ENCODE results near the gene EXOSC7. TPM values are rescaled to one million over a fixed set of nuclear protein-coding genes. Genes with fewer than 3 reads are reported as not detected.
A peak's percentile ranks its signal among the peaks of the same experiment; 100 is the strongest.
"Not testable (repeated sequence)": the region's sequence is repeated elsewhere in the genome, so short reads cannot be mapped to it uniquely, and the experiment has no call there.

EXOSC7 gene
- 53.0 and 67.8 TPM in 2 replicates for total RNA-seq

DNA sequence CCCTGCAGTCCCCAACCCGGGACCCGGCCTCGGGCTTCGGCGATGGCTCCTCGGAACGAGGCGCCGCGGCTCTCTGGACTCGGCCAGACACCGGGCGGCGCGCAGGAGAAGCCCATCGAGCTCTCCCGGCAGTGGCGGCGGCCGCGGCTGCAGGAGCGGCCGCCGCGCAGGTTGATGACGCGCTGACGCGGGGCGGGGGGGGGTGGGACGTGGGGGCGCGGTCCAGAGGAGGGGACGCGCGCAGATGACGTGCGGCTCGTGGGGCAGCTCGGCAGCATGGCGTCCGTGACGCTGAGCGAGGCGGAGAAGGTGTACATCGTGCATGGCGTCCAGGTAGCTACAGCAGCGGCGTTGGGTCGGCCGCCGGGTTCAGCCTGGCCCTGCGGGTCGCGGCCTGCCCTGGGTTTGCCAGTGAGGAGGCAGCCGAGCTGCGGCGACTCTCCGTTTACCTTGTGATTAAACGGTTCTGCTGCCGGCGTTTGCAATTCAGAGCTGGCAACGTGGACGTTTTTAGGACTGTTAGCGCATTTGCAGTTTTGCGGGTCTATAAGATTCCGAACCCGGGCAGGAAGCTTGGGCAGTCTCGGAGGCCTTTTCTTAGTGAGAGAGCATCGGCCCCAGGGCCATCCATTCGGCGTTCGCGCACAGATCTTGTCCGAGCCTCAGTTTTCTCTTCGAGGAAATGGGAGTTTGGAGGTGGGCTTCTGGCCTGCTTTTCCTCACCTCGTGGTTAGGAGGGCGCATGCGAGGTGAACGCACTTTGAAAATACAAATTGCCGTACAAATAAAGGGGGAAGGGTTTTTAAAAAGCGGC is at the start of gene EXOSC7, which contains the start of gene ZDHHC3:
EXOSC7 (plus strand) TSS at position 243 of the 814 bp plus-strand sequence; CDS start at position 277, 34 bp downstream.
ZDHHC3 (minus strand) TSS at position 173 of the 814 bp plus-strand sequence. CDS start 16,738 bp downstream, outside the sequence.
- peak; percentile 63 for DNase-seq (ENCODE audit: low read depth, low spot score)

DNA sequence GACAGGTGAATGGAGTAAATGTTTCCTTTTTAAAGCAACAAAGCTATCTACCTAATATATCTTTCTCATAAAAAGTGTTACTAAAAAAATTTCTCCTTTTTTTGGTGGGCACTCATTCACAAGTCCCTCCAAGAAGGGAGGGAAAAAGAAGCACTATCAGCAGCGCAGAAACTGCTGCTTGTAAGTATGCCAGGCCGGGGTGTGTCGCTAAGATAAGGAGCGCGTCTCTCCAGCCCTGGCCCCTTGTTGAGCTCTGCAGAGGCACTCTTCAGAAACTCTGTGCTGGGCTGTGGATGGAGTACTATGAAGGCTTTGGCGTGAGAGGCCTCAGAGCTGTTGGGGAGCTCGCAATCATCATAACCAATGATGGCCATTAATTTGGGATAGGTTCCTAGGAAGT is 49.1 kb upstream of the EXOSC7 start:
- no peak for DNase-seq (ENCODE audit: low read depth, low spot score)

DNA sequence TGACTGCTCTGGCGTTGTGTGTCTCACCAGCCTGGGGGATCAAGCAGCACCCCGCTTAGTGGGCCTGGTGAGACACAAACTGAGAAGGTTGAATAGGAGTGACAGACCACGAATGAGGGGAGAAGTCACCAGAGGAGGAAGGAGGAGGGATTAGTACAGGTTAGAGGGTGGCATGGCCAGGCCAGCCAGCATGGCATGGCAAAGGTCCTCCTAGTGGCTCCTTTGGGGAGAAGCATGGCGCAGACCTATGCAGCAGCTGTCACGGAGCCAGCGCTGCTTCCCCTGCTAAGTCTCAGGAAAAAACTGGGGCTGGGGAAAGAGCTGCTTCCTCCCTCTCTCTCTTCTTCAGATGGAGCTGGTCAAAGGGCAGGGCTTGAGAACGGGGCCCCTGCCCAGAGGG is 48.7 kb upstream of the EXOSC7 start:
- no peak for DNase-seq (ENCODE audit: low read depth, low spot score)

DNA sequence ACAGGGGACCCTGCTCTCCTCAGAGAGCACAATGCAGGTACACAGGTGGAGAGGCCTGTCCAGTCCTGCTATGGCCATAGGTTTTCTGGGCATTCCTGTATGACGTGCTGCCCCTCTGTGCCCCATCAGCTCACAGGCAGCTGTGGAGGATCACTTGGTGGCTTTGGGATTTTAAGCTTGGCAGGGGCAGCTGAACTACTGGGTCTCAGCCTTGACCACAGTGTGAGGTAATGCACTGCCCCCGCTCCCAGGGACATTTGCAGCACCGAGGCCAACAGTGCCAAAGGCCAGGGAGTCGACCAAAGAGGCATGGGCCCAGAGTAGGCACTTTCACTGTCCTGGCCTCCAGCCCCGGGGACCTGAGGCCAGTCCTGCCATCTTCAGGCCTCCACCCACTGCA is 46.3 kb upstream of the EXOSC7 start:
- DNase-seq (ENCODE audit: low read depth, low spot score): no peak

DNA sequence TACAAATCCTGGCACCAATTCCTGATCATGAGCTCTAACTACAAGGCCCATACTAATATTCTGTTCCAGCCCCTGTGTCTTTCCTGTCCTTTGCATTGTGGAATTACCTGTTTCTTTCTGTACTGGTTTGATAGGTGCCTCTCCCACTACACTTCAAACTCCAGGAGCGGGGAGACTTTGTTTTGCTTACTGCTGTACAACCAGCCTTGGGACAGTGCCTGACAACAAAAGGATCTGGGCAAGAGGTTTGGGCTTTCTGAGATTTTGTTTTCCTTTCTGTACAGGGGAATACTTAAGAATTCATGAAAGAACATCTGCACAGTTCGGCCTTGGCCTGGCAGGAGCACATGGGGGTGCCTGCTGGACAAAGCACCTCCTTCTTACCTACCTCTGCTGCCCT is 45.1 kb upstream of the EXOSC7 start:
- DNase-seq (ENCODE audit: low read depth, low spot score): no peak

DNA sequence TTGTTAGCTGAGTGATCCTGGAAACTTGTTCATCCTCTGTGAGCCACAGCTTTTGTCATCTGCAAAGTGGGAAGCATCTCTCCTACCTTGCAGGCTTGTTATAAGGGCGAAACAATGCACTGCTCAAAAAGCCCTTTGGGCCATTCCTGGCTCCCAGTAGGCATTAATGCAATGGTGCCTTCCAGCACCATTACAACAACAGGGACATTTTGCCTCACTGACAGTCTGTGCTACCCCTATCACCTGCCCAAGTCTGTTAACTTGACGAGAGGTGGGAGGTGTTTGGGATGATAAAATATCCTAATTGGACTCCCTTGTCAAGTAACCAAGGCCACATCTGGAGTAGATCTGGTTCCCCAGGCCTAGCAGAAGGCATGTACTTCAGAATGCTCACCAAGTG is 44.3 kb upstream of the EXOSC7 start:
- no peak for DNase-seq (ENCODE audit: low read depth, low spot score)

DNA sequence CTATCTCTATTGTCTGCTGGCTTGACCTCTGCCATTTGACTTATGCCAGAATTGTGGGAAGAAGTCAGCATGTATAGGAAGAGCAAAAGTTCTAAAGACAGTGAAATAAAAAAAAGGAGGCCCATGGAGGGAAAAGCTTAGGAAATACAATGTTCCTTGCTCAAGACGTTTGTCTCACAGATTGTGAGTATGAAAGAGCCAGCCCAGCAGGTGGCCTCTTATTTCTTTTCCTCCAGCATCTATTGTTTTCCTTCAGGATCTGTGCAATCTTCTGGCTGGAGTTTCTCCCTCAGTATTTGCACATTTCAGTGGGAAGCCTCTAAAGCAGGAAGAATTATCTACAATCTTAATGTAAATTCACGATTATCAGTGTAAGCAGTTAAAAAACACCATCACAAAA is 43.8 kb upstream of the EXOSC7 start:
- no peak for DNase-seq (ENCODE audit: low read depth, low spot score)

DNA sequence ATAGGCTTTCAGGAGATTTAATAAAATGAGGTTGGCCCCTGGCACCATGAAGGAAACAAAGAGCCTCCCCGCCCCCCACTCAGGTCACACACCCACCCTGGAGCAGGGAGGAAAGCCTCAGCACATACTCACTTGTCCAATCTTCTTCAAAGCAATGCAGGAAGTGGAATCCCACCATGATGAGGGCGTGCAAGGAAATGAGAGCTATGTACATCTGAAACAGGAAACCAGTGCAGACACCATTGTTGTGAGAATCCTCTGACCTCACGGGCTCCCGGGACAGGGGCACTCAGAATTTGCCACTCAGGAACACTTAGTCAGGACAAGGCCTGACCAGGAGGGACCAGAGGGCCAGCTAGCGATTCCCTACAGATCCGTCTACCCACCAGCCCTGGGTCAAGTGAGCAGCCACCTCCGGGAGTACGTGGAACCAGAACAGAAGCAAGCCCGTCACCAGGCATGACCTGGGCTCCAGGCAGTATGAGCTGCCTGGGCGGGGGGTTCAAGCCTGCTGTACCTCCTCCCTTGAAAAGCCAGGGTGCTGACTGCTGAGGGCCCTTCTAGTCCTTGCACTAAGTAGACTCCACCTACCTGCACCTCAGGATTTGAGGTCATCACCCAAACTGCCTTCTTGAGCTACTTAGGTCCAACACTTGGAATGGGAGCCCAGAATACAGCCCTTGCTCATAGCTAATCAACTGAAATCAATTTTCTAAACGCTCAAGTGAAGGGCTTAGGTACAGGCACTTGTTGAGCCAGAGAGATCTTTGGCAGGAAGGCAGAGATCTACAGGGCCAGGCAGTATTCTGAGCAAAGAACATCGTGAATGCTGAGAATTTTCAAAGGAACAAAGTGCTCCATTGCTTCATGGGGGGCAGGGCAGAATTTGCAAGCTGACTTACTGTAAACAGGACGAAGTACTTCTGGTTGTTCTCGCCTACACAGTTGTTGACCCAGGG is 42.8 kb upstream of the EXOSC7 start:
- DNase-seq (ENCODE audit: low read depth, low spot score): no peak

DNA sequence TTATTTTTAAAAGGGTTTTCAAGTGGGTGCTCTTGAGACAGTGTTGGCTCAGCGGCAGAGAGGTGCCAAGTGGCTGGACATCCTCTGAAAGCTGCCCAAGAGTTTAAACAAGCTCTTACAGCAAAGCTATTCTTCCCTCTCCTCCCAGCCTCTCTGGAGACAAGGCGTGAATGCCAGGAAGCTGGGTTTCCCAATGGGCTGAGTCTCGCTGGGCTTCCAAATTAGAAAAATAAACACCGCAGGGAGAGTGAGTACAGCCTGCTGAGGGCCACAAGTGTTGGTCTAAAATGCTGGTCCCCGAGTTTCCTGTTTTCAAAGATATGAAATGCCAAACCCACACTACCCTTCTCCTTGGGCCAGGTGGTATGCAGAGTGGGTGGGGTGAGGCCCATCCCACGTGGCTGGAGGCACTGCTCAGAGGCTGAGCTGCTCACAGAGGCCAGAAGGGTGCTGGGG is 36.4 kb upstream of the EXOSC7 start:
- no peak for DNase-seq (ENCODE audit: low read depth, low spot score)

DNA sequence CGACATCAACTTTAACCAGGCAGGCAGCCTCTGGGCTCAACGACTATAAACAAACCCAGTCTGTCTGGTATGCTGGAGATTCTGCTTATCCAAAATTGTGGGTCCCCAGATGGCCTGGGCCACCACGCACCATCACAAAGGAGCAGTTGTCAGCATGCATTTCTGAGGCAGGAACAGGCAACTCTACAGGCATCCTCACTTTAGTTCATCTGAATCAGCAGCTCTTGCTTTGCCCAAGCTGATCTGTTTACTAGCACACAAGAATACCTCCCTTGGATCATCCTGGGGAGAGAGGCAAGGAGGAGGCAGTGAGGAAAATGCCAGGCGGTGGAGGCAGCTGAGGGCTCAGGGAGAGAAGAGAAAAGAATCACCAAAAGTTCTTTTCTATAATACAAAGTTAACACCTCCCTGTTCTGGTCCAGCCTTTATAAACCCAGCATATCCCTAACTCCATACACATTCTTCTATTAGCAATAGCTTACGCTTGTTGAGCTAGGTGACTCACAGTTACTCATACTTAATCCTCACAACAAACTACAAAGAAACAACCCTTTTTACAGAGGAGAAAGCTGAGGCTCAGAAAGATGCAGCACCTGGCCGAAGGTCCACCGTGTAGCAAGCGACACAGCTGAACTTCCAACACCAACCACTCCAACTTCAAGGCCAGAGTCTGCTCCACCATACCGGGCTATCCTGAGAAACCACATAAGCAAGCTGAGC is 33.7 kb upstream of the EXOSC7 start:
- no peak for DNase-seq (ENCODE audit: low read depth, low spot score)

DNA sequence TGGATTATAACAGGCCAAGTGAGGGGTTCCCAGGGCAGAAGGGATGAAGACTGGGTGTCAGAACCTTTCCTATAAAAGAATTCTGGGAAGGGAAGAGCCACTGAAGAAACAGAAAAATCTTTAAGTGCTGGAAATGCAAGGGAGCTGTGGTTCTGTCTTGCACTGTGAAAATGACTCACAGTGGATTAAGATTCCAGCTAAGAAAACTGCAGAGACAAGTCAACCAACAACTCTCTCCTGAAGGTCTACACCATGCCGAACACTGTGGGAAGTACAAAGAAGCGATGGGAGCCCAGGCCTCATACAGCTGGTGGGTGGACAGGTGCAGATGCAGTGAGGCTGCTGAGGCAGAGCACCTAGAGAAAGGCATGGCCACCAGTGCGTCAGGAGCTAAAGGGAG is 27.8 kb upstream of the EXOSC7 start:
- no peak for DNase-seq (ENCODE audit: low read depth, low spot score)

DNA sequence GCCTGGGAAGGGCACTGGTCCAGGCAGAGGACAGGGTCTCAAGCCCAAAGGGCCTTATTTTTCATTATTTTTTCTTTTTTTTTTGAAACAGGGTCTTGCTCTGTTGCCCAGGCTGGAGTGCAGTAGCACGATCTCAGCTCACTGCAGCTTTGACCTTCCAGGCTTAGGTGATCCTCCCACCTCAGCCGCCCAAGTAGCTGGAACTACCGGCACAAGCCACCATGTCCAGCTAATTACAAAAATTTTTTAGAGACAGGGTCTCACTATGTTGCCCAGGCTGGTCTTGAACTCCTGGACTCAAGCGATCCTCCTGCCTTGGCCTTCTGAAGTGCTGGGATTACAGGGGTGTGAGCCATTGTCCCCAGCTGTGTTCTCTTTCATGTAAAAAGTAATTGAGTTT is 26.3 kb upstream of the EXOSC7 start:
- DNase-seq (ENCODE audit: low read depth, low spot score): not testable (repeated sequence)

DNA sequence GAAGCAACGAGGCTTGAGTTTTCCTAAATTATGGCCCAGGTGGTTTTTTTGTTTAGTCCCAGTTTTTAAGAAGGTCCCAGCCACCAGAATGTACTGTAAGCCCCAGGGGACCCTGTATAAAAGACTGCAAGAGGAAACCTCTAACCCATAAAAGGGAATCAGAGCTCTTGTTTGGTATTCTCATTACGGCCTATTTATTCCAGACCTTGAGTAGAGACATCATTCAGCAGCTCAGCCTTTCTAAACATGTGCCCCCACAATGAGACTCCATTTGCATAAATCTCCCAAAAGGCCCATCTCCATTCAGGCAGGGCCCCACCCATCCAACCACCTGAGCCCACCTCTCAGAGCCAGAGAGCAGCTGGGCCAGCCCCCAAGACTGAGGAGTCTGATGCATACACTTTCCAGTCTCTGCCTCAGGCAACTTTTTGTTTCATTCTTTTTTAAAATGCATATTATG is 25.7 kb upstream of the EXOSC7 start:
- no peak for DNase-seq (ENCODE audit: low read depth, low spot score)

DNA sequence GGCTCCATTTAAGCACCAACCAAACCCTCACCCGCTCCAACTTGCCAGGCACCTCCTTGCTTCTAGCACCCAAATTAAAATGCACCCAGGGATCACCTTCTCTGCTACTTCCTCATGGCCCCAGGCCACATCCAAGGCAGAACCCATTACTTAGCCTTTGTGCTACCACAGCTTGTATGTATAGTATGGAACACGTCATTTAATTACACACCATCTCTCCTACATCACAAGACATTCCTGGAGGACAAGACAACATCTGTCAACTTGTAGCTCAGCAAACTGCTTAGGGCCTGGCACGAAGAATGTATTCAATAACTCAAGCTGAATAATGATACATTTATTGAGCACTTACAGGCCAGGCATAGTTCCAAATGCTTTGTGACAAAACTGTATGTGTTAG is 23.4 kb upstream of the EXOSC7 start:
- DNase-seq (ENCODE audit: low read depth, low spot score): no peak

DNA sequence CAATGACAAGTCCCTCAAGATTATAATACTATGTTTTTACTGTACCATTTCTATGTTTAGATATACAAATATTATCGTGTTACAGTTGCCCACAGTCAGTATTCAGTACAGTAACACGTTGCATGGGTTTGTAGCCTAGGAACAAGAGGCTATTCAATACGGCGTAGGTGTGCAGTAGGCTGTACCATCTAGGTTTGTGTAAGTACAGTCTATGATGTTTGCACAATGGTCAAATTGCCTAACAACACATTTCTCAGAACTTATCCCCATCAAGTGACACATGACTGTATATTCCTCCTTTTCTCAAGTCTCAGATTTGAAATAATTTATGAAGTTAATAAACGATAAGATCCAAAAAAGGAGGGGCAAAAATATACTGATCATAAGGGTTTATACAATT is 21.7 kb upstream of the EXOSC7 start:
- no peak for DNase-seq (ENCODE audit: low read depth, low spot score)

DNA sequence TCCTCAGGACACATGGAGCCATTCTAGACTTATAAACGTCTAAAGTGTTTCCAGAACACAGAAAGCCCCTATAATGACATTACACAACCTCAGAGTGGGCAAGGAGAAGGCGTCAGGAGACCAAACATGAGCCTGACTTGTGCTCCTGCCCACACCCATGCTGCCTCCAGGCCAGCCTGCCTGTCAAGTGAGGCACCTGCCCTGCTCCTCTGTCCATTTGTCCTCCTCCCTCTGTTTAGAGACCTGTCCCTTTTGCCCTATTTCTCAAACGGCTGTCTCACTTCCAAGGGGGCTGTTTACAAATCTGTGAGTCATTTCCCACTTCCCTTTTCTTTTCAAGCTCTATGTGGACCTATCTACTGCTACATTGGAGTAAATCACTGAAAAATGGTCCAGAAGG is 21.1 kb upstream of the EXOSC7 start:
- peak; percentile 26 for DNase-seq (ENCODE audit: low read depth, low spot score)

DNA sequence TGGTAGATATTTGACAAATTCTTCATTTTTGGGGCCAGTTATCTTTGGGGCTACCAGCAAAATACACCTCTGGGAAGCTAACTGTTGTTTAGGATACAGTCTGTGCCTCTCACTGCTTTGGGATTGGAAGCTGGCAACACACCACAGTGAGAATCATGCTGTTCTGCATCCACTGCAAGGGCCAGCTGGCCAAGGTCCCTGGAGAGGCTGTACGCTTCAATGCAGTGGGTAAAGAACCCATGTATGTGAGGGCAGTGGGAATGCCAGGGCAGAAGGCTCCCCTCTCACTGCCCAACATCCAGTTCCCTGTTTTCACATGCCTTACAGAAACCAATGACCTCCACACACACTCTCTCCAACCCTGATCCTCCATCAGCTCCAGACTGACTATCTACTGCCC is 20.1 kb upstream of the EXOSC7 start:
- no peak for DNase-seq (ENCODE audit: low read depth, low spot score)

DNA sequence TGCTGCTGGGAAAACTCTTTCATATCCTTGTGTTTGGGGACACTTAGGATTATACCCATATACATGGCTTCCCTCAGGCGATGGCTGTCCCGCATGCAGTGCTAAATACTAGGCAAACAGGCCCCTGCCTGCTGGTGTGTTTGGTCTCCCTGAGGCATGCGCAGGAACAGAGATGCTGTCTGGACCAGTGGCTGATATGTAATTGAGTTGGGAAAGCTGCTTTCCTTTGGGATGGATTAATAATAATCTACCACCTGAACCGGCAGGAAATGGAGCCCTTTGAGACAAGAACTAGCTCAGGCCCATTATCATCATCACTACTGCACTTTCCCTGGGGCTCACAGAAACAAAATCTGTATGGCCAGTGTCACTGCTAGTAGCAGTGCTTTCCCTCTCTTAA is 18.1 kb upstream of the EXOSC7 start:
- DNase-seq (ENCODE audit: low read depth, low spot score): no peak

DNA sequence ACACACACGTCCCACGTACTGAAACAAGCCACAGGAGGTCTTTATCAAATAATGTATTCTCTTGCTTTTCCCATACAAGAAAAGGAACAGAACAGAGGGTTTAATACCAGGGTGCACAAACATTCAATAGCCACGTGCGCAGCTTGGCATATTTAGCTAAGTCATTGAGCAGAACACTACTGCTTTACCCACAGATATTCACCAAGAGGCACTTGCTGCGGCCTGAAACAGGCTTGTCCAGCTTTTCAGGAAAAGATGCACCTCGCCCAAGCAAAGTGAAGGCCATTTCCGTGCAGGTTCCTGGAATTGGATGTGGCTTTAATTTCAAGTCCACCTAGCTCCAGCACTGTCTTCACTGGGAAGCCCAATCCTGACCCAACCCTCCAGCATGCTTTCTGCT is 17.7 kb upstream of the EXOSC7 start:
- DNase-seq (ENCODE audit: low read depth, low spot score): no peak

DNA sequence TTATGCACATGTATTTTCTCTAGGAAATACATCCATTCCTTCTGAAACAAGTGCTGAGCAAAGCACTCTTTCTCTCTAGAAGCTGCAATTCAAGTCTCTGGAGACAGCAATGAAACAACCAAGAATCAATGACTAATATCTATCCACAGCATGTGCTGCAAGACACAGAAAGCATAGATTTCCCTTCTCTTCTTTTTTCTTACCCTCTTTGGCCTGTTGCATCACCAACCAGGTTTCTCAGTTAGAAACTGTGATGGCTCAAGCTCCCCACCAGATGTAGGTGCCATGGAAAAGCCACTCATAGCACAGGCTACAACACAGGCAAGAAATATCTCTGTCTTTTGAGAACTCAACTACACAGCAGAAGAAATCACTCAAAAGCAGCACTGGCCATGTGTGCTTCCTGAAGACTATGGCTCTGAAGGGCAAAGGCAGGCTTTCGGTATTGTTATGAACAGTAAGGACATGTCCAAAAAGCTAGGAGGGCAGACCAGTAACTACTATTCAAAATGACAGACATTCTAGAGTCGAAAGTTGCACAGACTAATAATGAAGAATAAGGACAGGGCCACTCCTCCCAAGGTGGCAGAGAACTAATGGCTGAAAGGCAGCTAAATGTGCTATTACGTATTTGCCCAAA is 15.5 kb upstream of the EXOSC7 start:
- DNase-seq (ENCODE audit: low read depth, low spot score): no peak

DNA sequence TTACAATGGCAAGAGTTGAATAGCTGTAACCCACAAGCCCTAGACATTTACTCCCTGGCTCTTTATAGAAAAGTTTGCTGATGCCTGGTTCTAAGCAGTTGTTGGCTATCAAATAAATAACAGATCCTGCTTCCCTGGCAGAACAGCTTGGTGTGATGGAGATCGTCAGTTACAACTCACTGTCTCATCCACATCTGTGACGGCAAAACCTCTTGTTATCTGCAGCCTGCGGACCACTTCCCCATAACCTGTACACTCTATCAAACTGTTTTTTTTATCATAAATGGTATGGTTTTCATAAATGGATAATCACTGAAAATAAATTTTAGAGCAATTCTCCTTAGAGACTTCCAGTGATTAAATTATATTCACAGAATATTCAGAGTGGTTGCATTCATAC is 14.2 kb upstream of the EXOSC7 start:
- DNase-seq (ENCODE audit: low read depth, low spot score): no peak

Measured in pulmonary artery endothelial cell (primary cell).